ENCODE data around the gene DSE. TPM values are rescaled to one million over a fixed set of nuclear protein-coding genes. Genes with fewer than 3 reads are reported as not detected.

Gene DSE
- total RNA-seq, 1 experiment from 2014 or later = 43.3 TPM

DNA sequence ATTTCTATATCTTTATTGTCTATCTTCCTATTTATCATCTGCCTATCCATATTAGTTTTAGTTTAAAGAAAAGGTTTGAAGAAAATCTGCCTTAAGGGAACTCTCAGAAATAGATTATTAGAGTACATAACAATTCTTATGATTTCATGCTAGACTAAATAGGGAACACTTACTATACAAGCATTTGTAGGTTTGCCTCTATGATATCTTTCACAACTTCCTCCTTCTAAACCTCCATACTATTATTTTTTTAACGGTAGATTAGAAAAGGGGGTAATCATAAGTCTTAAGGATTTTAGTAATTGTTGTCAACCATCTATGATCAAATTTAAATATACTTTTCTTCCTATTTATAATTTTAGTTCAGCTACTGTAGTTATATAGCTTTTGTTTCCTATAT, 11.6 kb upstream of the DSE start:
- no peak for TF ChIP-seq EZH2 (IDR thresholded peaks at IDR 0.05; ENCODE audit: low read depth)
- TF ChIP-seq, protein P1, sequence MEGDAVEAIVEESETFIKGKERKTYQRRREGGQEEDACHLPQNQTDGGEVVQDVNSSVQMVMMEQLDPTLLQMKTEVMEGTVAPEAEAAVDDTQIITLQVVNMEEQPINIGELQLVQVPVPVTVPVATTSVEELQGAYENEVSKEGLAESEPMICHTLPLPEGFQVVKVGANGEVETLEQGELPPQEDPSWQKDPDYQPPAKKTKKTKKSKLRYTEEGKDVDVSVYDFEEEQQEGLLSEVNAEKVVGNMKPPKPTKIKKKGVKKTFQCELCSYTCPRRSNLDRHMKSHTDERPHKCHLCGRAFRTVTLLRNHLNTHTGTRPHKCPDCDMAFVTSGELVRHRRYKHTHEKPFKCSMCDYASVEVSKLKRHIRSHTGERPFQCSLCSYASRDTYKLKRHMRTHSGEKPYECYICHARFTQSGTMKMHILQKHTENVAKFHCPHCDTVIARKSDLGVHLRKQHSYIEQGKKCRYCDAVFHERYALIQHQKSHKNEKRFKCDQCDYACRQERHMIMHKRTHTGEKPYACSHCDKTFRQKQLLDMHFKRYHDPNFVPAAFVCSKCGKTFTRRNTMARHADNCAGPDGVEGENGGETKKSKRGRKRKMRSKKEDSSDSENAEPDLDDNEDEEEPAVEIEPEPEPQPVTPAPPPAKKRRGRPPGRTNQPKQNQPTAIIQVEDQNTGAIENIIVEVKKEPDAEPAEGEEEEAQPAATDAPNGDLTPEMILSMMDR (conservative IDR thresholded peaks at IDR 0.05) = no peak
- intact Hi-C loops (cut with micrococcal nuclease; ENCODE audit: unreplicated experiment) = no loop called here
- BruUV-seq (replicated peaks) = no TSS peak

DNA sequence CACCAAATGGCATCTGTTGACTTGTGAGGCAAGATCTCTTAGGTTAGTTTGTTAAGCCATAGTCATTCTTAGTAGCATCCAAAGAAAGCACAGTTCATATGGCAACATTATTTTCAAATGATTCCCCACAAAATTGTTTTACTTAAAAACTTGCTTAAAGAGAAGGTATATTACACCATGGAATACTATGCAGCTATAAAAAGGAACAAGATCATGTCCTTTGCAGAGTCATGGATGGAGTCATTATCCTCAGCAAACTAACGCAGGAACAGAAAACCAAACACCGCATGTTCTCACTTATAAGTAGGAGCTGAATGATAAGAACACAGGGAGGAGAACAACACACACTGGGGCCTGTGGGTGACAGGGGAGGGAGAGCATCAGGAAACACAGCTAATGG, 10.9 kb upstream of the DSE start:
- POLR2A ChIA-PET (ENCODE audit: unreplicated experiment) = no interaction called here
- intact Hi-C loops (cut with micrococcal nuclease; ENCODE audit: unreplicated experiment) = no loop called here
- DNase-seq = no peak

More for the DNA sequence above, 11.6 kb upstream of the DSE start:
- no peaks in the 10 kb centered on the region for H4K20me1 ChIP-seq (ENCODE audit: insufficient read depth)
- no peaks in the 10 kb centered on the region for H3F3A ChIP-seq (ENCODE audit: insufficient read depth, low read depth)
- CTCF ChIA-PET = no interaction called here
- H2AFZ ChIP-seq = no peak overlapping the region
- H3K79me2 ChIP-seq (ENCODE audit: low read depth) = no peaks in the 10 kb centered on the region
- H3K27me3 ChIP-seq (ENCODE audit: insufficient read depth, low read depth) = no peaks in the 10 kb centered on the region
- no peaks in the 10 kb centered on the region for H3K4me1 ChIP-seq (replicated peaks; ENCODE audit: insufficient read depth)
- no peaks in the 10 kb centered on the region for H3K36me3 ChIP-seq (ENCODE audit: low read depth)
- no peak overlapping the region for H3K27ac ChIP-seq
- POLR2A ChIA-PET (ENCODE audit: unreplicated experiment) = no interaction called here
- no peaks in the 10 kb centered on the region for H3K9me3 ChIP-seq (ENCODE audit: insufficient read depth, low read depth)
- no peak for DNase-seq
- no peak overlapping the region for H3K4me2 ChIP-seq
- H3K4me3 ChIP-seq = no peak overlapping the region
- no peaks in the 10 kb centered on the region for H3K9me2 ChIP-seq (ENCODE audit: insufficient read depth)

DNA sequence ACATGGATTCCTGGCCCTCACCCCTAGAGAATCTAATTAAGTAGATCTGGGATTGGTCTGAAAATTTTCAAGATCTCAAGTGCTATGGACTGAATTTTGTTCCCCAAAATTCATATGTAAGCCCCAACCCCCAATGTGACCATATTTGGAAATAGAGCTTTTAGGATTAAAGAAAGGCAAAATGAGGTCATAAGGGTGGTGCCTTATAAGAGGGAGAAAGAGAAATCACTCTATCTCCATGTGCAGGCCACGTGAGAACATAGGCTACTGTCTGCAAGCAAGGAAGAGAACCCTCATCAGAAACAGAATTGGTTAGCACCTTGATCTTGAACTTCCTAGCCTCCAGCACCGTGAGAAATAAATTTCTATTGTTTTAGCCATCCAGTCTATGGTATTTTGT, 8.5 kb upstream of the DSE start:
- Histone ChIP-seq H2AFZ (no peak overlapping the region), H3K4me3 (no peak overlapping the region), H3F3A (ENCODE audit: insufficient read depth, low read depth) (no peaks in the 10 kb centered on the region), H4K20me1 (ENCODE audit: insufficient read depth) (no peaks in the 10 kb centered on the region), H3K27ac (no peak overlapping the region), H3K27me3 (ENCODE audit: insufficient read depth, low read depth) (no peaks in the 10 kb centered on the region), H3K4me1 (replicated peaks; ENCODE audit: insufficient read depth) (no peaks in the 10 kb centered on the region), H3K36me3 (ENCODE audit: low read depth) (no peaks in the 10 kb centered on the region), H3K79me2 (ENCODE audit: low read depth) (no peaks in the 10 kb centered on the region), H3K9me2 (ENCODE audit: insufficient read depth) (no peaks in the 10 kb centered on the region), H3K9me3 (ENCODE audit: insufficient read depth, low read depth) (no peaks in the 10 kb centered on the region), H3K4me2 (no peak overlapping the region)
- no TSS peak for BruUV-seq (replicated peaks)
- CTCF ChIA-PET = interaction anchor here (0.9 kb wide), 1 partner anchor 150 kb away, joined by 3 read pairs; the partner anchor contains the start of gene CALHM5
- intact Hi-C loops (cut with micrococcal nuclease; ENCODE audit: unreplicated experiment) = no loop called here
- POLR2A ChIA-PET (ENCODE audit: unreplicated experiment) = interaction anchor here (0.6 kb wide), 1 partner anchor 56 kb away, joined by 4 read pairs; no protein-coding TSS in a partner anchor
- DNase-seq = no peak
- TF ChIP-seq EZH2 (IDR thresholded peaks at IDR 0.05; ENCODE audit: low read depth) = no peak
- TF ChIP-seq, protein P1 (conservative IDR thresholded peaks at IDR 0.05) = no peak

More for the DNA sequence above, 10.9 kb upstream of the DSE start:
- H3K4me2 ChIP-seq = no peak overlapping the region
- H2AFZ ChIP-seq = no peak overlapping the region
- H3K9me2 ChIP-seq (ENCODE audit: insufficient read depth) = no peaks in the 10 kb centered on the region
- no peaks in the 10 kb centered on the region for H3K4me1 ChIP-seq (replicated peaks; ENCODE audit: insufficient read depth)
- no peaks in the 10 kb centered on the region for H4K20me1 ChIP-seq (ENCODE audit: insufficient read depth)
- no peaks in the 10 kb centered on the region for H3K9me3 ChIP-seq (ENCODE audit: insufficient read depth, low read depth)
- TF ChIP-seq, protein P1 (conservative IDR thresholded peaks at IDR 0.05) = no peak
- TF ChIP-seq EZH2 (IDR thresholded peaks at IDR 0.05; ENCODE audit: low read depth) = no peak
- no peaks in the 10 kb centered on the region for H3K36me3 ChIP-seq (ENCODE audit: low read depth)
- no peak overlapping the region for H3K27ac ChIP-seq
- CTCF ChIA-PET = no interaction called here
- H3K4me3 ChIP-seq = no peak overlapping the region
- no TSS peak for BruUV-seq (replicated peaks)
- H3F3A ChIP-seq (ENCODE audit: insufficient read depth, low read depth) = no peaks in the 10 kb centered on the region
- H3K27me3 ChIP-seq (ENCODE audit: insufficient read depth, low read depth) = no peaks in the 10 kb centered on the region
- H3K79me2 ChIP-seq (ENCODE audit: low read depth) = no peaks in the 10 kb centered on the region

Measured in PC-9 (cell line).